Lung microvascular endothelial cell (primary cell): ENCODE data around the gene MPZL2. TPM values are rescaled to one million over a fixed set of nuclear protein-coding genes. Genes with fewer than 3 reads are reported as not detected.

ENCODE experiments used
- DNase-seq, 2 donors: peaks; one replicate each; pipeline versions ENCODE4 v3.0.0 to v3.0.0-alpha.2; 2010; ENCODE audit warnings: low read depth in 2 of 2
- total RNA-seq: library from RNA; depleted of rRNA; stranded (reverse); fragments of >200 nt; gene quantifications from 2 replicates; pipeline ENCODE4 v1.2.1, GENCODE V29; 2014

Gene MPZL2
- total RNA-seq, 1 donor from 2014 or later = 4.4 TPM

GRCh38 chr11:118243993-118244762, 19.9 kb downstream of the MPZL2 start:
- DNase-seq = no peak

- no peak for DNase-seq
Observed at GRCh38 chr11:118243161-118243560, 20.9 kb downstream of the MPZL2 start.

- peak in 1 of 2 donors; percentile 15 for DNase-seq
Observed at GRCh38 chr11:118241764-118242098, 22.4 kb downstream of the MPZL2 start.

- DNase-seq = peak; percentile 63 to 87
Observed at GRCh38 chr11:118240999-118241763, 22.9 kb downstream of the MPZL2 start.

- DNase-seq = no peak
Observed at GRCh38 chr11:118239509-118240205, 24.4 kb downstream of the MPZL2 start.

GRCh38 chr11:118238929-118239328, 25.2 kb downstream of the MPZL2 start:
- peak in 1 of 2 donors; percentile 19 for DNase-seq

GRCh38 chr11:118238421-118238820, 25.7 kb downstream of the MPZL2 start:
- DNase-seq = no peak

- DNase-seq = no peak
Observed at GRCh38 chr11:118236170-118236569, 27.9 kb downstream of the MPZL2 start.

GRCh38 chr11:118234833-118235232, 29.3 kb downstream of the MPZL2 start:
- no peak for DNase-seq

- no peak for DNase-seq
Observed at GRCh38 chr11:118233850-118234249, 30.2 kb downstream of the MPZL2 start.

- no peak for DNase-seq
Observed at GRCh38 chr11:118233377-118233776, 30.7 kb downstream of the MPZL2 start.

- DNase-seq = no peak
Observed at GRCh38 chr11:118232659-118233058, 31.4 kb downstream of the MPZL2 start.

- DNase-seq = no peak
Observed at GRCh38 chr11:118231461-118231860, 32.6 kb downstream of the MPZL2 start.

GRCh38 chr11:118230088-118230487, 34.0 kb downstream of the MPZL2 start:
- DNase-seq = no peak

- peak in 1 of 2 donors; percentile 55 for DNase-seq
Observed at GRCh38 chr11:118229274-118229847, 34.7 kb downstream of the MPZL2 start.

GRCh38 chr11:118227865-118228785, 36.0 kb downstream of the MPZL2 start:
- peak in 1 of 2 donors; percentile 14 for DNase-seq

- no peak for DNase-seq
Observed at GRCh38 chr11:118226781-118227180, 37.3 kb downstream of the MPZL2 start.

GRCh38 chr11:118226296-118226695, 37.8 kb downstream of the MPZL2 start:
- peak; percentile 66 to 78 for DNase-seq

- no peak for DNase-seq
Observed at GRCh38 chr11:118224511-118225188, 39.4 kb downstream of the MPZL2 start, which contains the start of gene JAML. JAML (minus strand) TSS chr11:118225011; CDS start chr11:118214866, 10,145 bp downstream.

GRCh38 chr11:118223992-118224391, 40.1 kb downstream of the MPZL2 start:
- DNase-seq = no peak
